OCI-M1 (cell line): Measurements from ENCODE around the gene PDE8B.

Experiments used
- DNase-seq: peaks from one replicate; lab custom pipeline; 2025; lab: John Stamatoyannopoulos, UW

Gene PDE8B

GRCh38 chr5:77319117-77319804 is 108.8 kb downstream of the PDE8B start:
- no peak for DNase-seq

GRCh38 chr5:77321793-77322394 is 111.4 kb downstream of the PDE8B start:
- no peak for DNase-seq

- no peak for DNase-seq
Observed at GRCh38 chr5:77322406-77322805, 111.9 kb downstream of the PDE8B start.

- DNase-seq: no peak
Observed at GRCh38 chr5:77325921-77326541, 115.6 kb downstream of the PDE8B start.

- DNase-seq: no peak
Observed at GRCh38 chr5:77326986-77327734, 116.7 kb downstream of the PDE8B start.

- peak; percentile 13 for DNase-seq
Observed at GRCh38 chr5:77328930-77329647, 118.6 kb downstream of the PDE8B start.

GRCh38 chr5:77329664-77330430 is 119.4 kb downstream of the PDE8B start:
- no peak for DNase-seq

- no peak for DNase-seq
Observed at GRCh38 chr5:77333036-77333435, 122.6 kb downstream of the PDE8B start.

- no peak for DNase-seq
Observed at GRCh38 chr5:77333451-77334123, 123.1 kb downstream of the PDE8B start.

- no peak for DNase-seq
Observed at GRCh38 chr5:77337246-77337645, 126.8 kb downstream of the PDE8B start.

GRCh38 chr5:77337686-77338085 is 127.2 kb downstream of the PDE8B start:
- no peak for DNase-seq

- DNase-seq: no peak
Observed at GRCh38 chr5:77339337-77339890, 128.9 kb downstream of the PDE8B start.

GRCh38 chr5:77343165-77343564 is 132.7 kb downstream of the PDE8B start:
- no peak for DNase-seq

- DNase-seq: no peak
Observed at GRCh38 chr5:77347435-77348098, 137.1 kb downstream of the PDE8B start.

GRCh38 chr5:77353251-77353650 is 142.8 kb downstream of the PDE8B start:
- DNase-seq: no peak

GRCh38 chr5:77354454-77354853 is 144.0 kb downstream of the PDE8B start:
- DNase-seq: no peak

GRCh38 chr5:77355080-77355479 is 144.6 kb downstream of the PDE8B start:
- DNase-seq: peak; percentile 13

- DNase-seq: no peak
Observed at GRCh38 chr5:77355751-77356150, 145.3 kb downstream of the PDE8B start.

- DNase-seq: no peak
Observed at GRCh38 chr5:77356740-77357139, 146.3 kb downstream of the PDE8B start.
